GM21529 (cell line): Measurements from ENCODE around the gene ZNF462.
"Not testable (repeated sequence)": the region's sequence is repeated elsewhere in the genome, so short reads cannot be mapped to it uniquely, and the experiment has no call there.

Source experiments
- ATAC-seq: cut with Tn5 transposase; IDR thresholded peaks from one replicate; pipeline ENCODE4 v1.9.1; 2021; ENCODE audit not compliant: unreplicated experiment

ZNF462 gene

DNA sequence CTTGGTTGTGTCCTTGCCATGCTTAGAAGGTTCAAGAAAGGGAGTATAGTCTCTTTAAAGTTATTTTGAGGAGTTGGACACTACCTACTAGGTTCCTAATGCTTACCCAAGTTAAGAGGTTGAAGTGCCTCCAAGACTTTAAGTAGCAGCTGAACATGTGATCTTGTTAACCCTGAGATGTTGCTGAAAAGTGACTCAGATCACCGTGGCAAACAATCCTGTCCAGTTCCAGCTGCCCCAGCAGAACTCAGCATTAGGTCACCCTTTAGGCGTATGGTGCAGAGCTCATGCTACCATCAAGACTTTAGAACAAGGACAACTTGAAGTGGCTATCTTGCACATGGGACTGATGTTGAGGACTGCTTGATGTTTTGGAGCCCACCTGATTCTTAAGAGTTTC is 22.5 kb downstream of the ZNF462 start:
- no peak for ATAC-seq

DNA sequence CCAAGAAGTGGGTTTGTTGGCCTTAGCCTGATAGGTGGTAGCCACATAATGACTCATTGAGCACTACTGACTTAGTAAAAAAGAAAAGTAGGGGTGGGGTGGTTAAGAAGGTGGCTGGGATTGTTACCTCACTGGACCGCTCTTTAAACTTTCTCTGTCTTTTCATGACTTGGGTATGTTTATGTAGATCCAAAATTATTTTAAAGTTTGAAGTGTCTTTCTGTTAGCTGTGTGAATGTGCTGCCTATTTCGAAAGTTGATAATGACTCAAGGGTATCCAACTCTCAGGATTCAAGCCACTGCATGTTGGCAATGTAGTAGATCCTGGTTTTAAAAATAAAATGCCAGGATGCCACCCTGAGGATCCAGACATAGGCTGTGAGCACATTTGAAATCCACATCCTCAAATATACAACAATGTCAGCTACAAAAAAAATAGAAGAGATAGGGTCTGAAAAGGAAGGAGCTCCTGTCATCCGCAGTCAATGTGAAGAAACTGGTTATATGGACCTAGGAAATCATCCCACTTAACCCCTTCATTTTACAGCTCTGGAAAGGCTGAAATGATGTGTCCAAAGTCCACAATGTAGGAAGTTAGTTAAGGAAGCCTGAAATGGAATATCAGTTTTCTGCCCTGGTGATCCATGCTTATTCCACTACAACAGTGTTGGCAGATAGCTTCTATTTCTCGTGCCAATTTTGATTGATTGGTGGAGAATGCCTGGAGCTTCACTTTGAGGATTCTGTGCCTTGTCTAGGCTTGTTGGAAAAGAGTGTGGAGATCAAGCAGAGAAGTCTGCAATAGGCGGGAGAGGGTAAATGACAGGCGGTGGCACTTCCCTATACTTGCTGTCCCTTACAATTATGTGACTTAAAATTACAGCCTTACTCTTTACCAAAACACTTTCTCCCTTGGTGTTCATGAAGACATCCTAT is 23.4 kb downstream of the ZNF462 start:
- no peak for ATAC-seq

GRCh38 chr9:106887066-106887465 is 24.1 kb downstream of the ZNF462 start:
- no peak for ATAC-seq

GRCh38 chr9:106889061-106889590 is 26.2 kb downstream of the ZNF462 start:
- ATAC-seq: no peak

- no peak for ATAC-seq
Observed at GRCh38 chr9:106890608-106891007, 27.6 kb downstream of the ZNF462 start.

GRCh38 chr9:106891286-106891685 is 28.3 kb downstream of the ZNF462 start:
- no peak for ATAC-seq

GRCh38 chr9:106892632-106893031 is 29.7 kb downstream of the ZNF462 start:
- ATAC-seq: no peak

GRCh38 chr9:106893088-106893487 is 30.1 kb downstream of the ZNF462 start:
- no peak for ATAC-seq

DNA sequence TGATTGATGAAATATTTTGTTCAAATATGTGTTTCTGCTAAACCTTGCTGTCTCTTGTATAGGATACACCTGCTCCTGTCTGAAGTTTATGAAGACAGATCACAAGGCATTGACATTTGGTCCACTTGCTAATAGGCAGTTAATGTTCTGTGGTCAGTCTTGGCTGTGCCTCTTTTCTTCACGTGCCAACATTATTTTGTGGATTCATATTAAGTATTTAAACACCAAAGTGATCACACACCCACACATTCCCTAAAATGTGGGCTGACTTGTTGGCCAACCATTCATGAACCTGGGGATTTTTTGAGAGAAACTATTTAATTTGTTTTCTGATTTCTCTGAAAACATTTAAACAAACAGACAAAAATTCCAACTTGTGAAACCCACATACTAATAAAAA is 33.7 kb downstream of the ZNF462 start:
- no peak for ATAC-seq

- ATAC-seq: no peak
Observed at GRCh38 chr9:106897236-106897635, 34.3 kb downstream of the ZNF462 start.

GRCh38 chr9:106897751-106898150 is 34.8 kb downstream of the ZNF462 start:
- ATAC-seq: no peak

GRCh38 chr9:106900523-106900922 is 37.6 kb downstream of the ZNF462 start:
- not testable (repeated sequence) for ATAC-seq

DNA sequence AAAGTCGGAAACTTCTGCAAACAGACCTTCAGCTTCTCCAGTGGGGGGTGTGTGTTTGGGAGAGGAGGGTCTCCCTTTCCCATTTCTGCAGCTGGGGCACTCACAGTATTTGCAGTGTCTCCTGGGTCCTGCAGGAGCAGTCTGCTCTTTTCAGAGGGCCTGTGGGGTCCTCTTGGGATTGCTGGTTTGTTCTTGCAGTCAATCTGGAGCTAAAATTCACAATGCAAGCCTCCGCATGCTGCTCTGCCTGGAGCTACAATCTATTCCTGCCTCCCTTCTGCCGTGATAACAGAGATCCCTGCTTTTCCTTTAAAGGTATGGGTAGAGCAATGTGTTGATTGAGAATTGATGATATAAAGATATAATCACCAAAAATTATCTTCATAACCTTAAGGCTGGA is 43.2 kb downstream of the ZNF462 start:
- no peak for ATAC-seq

DNA sequence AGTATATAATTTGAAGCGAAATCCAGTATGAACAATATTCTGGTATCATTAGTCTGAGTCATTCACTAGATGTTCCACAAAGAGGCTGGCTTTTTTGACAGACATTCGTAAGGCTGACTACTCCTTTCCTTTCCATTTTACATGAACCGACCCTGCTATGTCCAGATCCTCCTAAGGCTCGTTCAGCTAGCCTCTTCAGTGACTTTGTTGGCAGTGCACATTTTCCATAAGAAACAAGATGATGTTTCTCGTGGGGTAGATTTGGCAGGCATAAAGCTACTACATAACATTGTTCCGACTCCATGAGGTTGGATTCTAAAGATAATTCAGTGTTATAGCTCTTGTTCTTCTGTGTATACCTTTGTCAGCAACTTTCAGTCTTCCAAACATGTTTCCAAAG is 49.0 kb downstream of the ZNF462 start:
- ATAC-seq: no peak

- ATAC-seq: no peak
Observed at GRCh38 chr9:106913276-106913675, 50.3 kb downstream of the ZNF462 start.

DNA sequence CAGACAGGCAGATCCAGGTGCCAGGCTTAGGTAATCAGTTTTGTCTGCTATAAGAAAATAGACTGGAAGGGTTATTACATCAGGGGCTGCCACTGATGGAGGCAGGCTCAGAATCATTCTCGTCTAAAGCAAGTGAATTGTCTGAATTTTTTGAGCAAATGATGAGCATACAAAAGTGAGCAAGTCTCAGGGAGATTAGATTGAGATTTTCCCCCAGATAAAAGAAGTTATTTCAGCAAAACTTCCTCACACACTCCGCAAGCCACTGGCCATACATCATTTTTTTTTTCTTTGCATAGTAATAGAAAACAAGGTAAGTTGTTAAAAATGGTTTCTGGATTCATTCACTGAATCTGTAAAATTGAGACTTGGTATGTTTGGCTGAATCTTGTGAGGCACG is 52.9 kb downstream of the ZNF462 start:
- no peak for ATAC-seq

- no peak for ATAC-seq
Observed at GRCh38 chr9:106916466-106917235, 53.7 kb downstream of the ZNF462 start.

DNA sequence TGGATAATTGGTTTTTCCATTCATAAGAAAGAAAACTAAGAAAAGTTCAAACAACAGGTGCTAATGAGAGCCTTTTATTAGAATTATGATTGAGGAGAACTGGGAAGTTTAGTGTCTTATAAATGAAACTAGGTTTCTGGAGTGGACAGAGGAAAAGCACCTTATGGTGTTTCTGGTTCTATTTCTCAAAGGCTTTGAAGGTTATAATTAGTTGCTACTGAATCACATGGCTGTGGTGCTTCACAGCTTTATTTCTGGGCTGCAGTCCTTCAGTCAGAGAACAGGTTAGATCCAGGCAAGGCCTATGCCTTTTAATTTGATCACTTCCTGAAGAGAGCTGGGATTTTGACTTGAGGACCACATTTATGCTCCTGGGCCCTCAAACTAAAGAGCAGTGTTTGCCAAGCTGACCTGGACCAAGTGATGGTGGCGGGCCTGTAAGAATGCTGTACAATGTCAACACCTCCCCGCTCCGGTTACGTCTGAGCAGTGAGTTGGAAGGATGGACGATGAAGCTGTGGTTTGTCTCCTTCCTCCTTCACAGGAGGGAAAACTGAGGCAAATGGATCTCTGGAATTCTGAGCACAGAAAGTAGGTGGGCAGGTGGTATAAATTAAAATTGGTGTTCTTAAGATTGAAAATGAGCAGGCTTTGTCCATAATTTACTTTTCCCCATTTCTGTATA is 56.0 kb downstream of the ZNF462 start:
- ATAC-seq: no peak

- ATAC-seq: no peak
Observed at GRCh38 chr9:106920091-106920490, 57.1 kb downstream of the ZNF462 start.

GRCh38 chr9:106920701-106921283 is 57.8 kb downstream of the ZNF462 start:
- no peak for ATAC-seq

- no peak for ATAC-seq
Observed at GRCh38 chr9:106921341-106921899, 58.5 kb downstream of the ZNF462 start.
